Left cardiac atrium (tissue), 4 donors: ENCODE measurements around the gene FAM3D. TPM values are rescaled to one million over a fixed set of nuclear protein-coding genes. Genes with fewer than 3 reads are reported as not detected.

Experiments used
- ATAC-seq, 2 donors: fragments of 200-7000 bp; cut with Tn5 transposase; one replicate each; pipeline ENCODE4 v1.9.1; 2020; ENCODE audit warnings: mild to moderate bottlenecking in 2 of 2, moderate library complexity in 2 of 2
- DNase-seq: peaks from one replicate; pipeline ENCODE4 v3.0.0-alpha.2; 2020
- intact Hi-C, 2 donors: fragments of 100-400 bp; cut with DNase I; formaldehyde crosslinking; loops; one replicate each; pipeline versions ENCODE4 v1.14.1 to v1.15.1; 2022 to 2023
- total RNA-seq, 2 donors: library from RNA; stranded (reverse); fragmentation: NEBNext Ultra II Directional; extraction: Animal tissue kit (Norgen Biotek cat#: 25700); gene quantifications; one replicate each; pipeline ENCODE4 v1.2.1, GENCODE V29; 2021
- donor health status: DM: no; HTN: yes; CAD: no.
- donor health status: DM: no; HTN: yes; CAD: no; lungs with severe emphysema.
- donor health status: DM: yes; HTN: yes; CAD: no.
- donor health status: Dilated cardiomyopathy.

FAM3D gene
- total RNA-seq, 2 donors from 2014 or later = not detected

GRCh38 chr3:58613236-58614132, 53.1 kb downstream of the FAM3D start:
- intact Hi-C loops = no loop called here
- DNase-seq (no peak), ATAC-seq (peak in 1 of 2 donors; percentile 50)

DNA sequence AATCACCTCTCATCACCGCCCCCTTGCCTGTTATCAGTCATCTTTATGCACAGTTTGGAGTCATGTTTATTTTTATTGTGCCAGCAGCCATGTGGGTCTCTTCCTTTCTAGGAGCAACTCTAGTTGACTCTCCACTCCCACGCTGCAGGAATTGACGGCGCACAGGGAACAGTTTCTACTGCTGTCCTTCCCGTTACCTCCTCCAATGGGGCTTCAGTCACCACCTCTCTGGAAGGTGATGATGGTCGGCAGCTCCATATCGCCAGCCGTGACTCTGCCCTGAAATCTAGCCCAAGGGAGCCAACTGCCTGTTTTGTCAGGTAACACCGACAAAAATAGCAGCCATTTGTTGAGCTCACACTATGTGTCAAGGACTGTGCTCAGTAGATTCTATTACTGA, 53.7 kb downstream of the FAM3D start:
- DNase-seq = peak; percentile 53
- intact Hi-C loops = no loop called here
- ATAC-seq = peak in 1 of 2 donors; percentile 70

DNA sequence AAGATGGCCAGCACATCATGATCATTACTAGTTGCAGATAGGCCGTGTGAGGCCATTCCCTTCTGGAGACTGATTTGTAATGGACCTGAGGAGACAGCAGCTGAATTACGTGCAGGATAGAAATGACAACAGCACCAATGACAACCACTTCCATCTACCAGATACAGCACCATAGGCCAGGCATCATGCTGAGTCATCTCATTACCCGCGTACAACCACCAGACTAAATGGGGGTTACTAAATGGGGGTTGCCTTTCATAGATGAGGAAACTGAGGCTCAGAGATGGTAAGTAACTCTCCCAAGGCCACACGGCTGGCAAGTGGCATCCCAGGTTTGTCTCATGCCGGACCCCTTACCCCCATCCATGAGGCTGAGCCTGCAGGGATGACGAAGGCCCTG, 56.6 kb downstream of the FAM3D start:
- ATAC-seq (peak in 1 of 2 donors; percentile 21), DNase-seq (no peak)
- intact Hi-C loops = no loop called here

DNA sequence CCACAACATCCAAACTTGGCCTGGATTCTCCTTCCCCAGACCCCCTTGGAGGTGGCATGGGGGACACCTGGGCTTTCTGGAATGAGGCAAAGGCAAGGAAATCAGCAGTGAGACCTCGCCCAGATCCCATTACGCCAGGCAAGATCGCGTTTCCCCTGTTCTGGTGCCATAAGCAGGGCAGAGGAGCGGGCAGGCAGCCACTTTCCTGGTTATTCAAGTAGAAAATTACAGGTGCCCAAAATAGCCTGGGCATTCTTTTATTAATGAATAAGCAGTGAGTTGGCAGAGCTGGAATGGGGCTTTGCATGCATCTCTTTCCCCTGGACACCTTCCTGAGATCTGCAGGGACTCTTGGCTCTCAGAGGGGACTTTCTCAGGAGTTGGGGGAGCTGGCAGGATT, 57.9 kb downstream of the FAM3D start:
- ATAC-seq (peak; percentile 47 to 58), DNase-seq (peak; percentile 52)
- intact Hi-C loops = no loop called here

DNA sequence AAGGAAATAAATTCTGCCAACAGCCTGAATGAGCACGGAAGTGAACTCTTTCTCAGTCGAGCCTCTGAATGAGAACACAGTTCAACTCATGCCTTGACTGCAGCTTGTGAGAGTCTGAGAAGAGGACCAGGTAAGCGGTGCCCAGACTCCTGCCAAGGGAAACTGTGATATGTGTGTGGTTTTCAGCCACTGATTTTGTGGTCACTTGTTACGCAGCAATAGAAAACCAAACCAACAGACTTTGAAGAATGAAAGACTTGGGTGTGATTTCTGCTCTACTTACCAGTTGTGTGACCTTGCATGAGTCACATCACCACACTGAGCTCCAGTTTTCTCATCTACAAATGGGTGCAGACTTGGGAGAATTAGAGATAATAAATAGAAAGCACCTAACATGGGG, 58.8 kb downstream of the FAM3D start:
- intact Hi-C loops = no loop called here
- no peak for DNase-seq
- no peak for ATAC-seq

GRCh38 chr3:58606693-58607092, 59.9 kb downstream of the FAM3D start:
- intact Hi-C loops = no loop called here
- ATAC-seq = no peak
- no peak for DNase-seq

GRCh38 chr3:58604031-58604430, 62.5 kb downstream of the FAM3D start:
- DNase-seq = no peak
- no peak for ATAC-seq
- intact Hi-C loops = no loop called here

- DNase-seq (no peak), ATAC-seq (no peak)
- intact Hi-C loops = no loop called here
These were observed 63.0 kb downstream of the FAM3D start for GRCh38 chr3:58603606-58604005.

GRCh38 chr3:58597770-58598310, 68.7 kb downstream of the FAM3D start:
- intact Hi-C loops = no loop called here
- DNase-seq (no peak), ATAC-seq (no peak)

DNA sequence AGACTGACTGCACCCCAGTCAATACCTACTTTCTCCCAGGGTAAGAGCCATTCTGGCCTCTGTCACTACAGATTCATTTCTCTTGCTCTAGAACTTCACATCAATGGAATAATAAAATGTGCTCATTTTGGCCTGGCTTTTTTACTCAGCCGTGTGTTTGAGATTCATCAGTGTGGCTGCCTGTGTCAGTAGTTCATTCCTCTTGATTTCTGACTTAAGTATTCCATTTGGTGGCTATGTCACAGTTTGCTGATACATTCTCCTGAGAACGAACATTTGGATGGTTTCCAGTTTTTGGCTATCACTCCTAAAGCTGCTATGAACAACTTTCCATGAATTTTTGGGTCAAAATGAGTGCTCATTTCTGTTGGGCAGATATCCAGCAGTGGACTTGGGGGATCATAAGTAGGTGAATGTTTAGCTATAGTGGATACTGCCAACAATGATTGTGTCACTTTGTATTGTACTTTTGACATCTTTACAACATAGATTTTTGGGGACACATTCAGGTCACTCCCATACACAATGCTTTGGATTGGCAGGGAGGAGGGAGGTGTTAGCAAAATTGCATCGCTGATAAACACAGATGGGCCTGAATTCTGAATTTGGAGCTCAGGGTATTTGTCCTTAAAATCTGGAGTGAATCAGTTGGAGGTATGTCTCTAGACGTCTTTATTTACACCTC, 69.6 kb downstream of the FAM3D start:
- intact Hi-C loops = no loop called here
- ATAC-seq (no peak), DNase-seq (no peak)

GRCh38 chr3:58594117-58594516, 72.5 kb downstream of the FAM3D start:
- no peak for DNase-seq
- no peak for ATAC-seq
- intact Hi-C loops = no loop called here

GRCh38 chr3:58591517-58592510, 74.8 kb downstream of the FAM3D start:
- no peak for DNase-seq
- ATAC-seq = no peak
- intact Hi-C loops = no loop called here

- DNase-seq (no peak), ATAC-seq (no peak)
- intact Hi-C loops = no loop called here
These were observed 78.5 kb downstream of the FAM3D start for GRCh38 chr3:58588030-58588614.

DNA sequence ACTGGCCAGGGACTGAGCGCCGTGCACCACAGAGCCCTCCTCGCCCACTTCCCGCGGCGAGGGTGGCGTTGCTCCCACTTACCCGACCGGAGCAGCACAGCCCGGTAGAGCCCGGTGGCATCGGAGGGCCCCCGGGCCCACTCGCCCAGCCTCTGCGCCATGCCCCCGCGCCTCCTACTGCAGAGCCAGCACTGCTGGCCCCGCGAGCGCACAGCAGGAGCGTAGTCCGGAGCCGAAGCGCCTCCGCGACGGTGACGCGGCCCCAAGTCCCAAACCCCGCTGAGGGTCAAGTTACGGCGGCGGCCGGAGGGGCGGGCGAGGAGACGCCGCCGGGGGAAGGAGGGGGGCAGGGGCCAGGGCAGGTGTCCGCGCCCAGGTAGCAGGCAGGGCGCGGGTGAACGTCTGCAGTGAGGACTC, 79.8 kb downstream of the FAM3D start:
- no peak for DNase-seq
- intact Hi-C loops = no loop called here
- ATAC-seq = no peak

DNA sequence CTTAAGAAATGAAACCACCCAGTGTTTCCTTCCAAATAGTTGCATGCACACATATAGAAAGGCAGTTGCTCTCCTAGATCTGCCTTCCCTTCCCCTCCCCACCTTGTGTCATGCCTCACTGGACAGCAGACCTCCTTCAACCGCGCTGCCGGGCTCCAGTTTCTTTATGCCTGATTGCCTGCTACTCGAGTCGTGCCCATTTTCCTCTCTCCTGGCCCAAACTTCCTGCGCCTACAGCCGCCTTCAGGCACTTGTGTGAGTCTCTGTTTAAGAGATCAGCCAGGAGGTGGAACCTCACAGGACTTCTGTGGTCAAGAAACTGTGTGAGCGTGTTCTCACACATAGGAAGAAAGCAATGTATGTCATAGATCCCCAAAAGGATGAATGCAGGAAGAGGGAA, 80.6 kb downstream of the FAM3D start:
- intact Hi-C loops = no loop called here
- ATAC-seq (no peak), DNase-seq (no peak)

DNA sequence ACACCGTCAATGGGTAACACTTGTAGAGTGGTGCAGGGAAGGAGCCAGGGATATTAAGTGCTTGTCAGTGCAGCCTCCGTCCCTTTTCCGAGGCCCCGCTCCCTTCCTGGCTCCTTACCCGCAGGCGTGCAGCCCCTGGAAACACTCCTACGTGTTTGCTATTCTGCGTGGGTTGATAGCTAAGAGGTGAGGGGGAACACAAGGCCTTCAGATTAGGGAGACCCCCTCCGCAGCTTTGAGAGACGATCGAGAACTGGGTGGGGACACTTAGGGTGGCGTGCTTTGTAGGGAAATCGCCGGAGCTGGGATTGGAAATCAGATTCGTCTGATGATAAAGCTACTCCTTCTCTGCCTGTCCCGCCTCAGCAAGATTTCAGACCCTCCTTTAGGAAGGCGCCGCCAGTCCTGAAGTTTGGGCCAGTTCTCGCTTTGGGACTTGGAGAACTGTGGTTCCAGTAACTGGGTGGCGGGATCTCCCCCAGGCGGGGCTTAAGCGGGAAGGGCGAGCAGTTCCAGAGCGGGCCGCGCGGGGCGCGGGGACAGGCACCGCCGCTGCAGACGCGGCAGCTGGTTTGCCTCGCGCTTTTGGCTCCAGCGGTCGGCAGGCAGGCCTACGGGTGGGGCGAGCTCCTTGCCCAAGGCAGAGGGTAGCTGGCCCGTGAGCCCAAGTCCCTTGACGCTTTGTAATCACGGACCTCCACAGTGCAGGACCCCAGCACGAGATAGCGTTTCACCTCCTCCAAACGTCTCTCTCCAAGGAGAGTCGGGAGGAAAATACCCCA, 81.4 kb downstream of the FAM3D start:
- DNase-seq = peak; percentile 90
- peak; percentile 97 for ATAC-seq
- intact Hi-C loops = no loop called here

GRCh38 chr3:58584690-58585004, 81.9 kb downstream of the FAM3D start:
- ATAC-seq (peak in 1 of 2 donors; percentile 1), DNase-seq (no peak)
- intact Hi-C loops = no loop called here
